Measurements from ENCODE around the gene G0S2.

- TF ChIP-seq RCOR1 (conservative IDR thresholded peaks at IDR 0.05; ENCODE audit: low read depth, low read length), result no peak
- no peak for TF ChIP-seq EZH2 (IDR thresholded peaks at IDR 0.05; ENCODE audit: borderline replicate concordance, control insufficient read depth, low read depth, low read length)
- TF ChIP-seq TBL1XR1 (IDR thresholded peaks at IDR 0.05; ENCODE audit: low read depth, low read length), result no peak
- no peak for TF ChIP-seq NFIC (IDR thresholded peaks at IDR 0.05; ENCODE audit: low read depth, low read length)
- TF ChIP-seq SIX5 (IDR thresholded peaks at IDR 0.05; ENCODE audit: low read depth, low read length, severe bottlenecking), result no peak
- TF ChIP-seq SMC3 (IDR thresholded peaks at IDR 0.05; ENCODE audit: borderline replicate concordance, low read length), result no peak
- no peak for TF ChIP-seq POLR2A (IDR thresholded peaks at IDR 0.05; ENCODE audit: low read depth, low read length)
- TF ChIP-seq SUZ12 (IDR thresholded peaks at IDR 0.05; ENCODE audit: unreplicated experiment), result no peak
- no peak for TF ChIP-seq EP300 (IDR thresholded peaks at IDR 0.05; ENCODE audit: borderline replicate concordance in 1 of 2, control insufficient read depth in 1 of 2, low read depth in 2 of 2, low read length in 2 of 2)
- TF ChIP-seq LARP7 (IDR thresholded peaks at IDR 0.05), result no peak
- TF ChIP-seq ZSCAN29 (IDR thresholded peaks at IDR 0.05), result no peak
- no peak for TF ChIP-seq JUND (IDR thresholded peaks at IDR 0.05; ENCODE audit: low read depth, low read length)
- no peak for TF ChIP-seq E2F4 (IDR thresholded peaks at IDR 0.05; ENCODE audit: low read depth, low read length)
- no peak for TF ChIP-seq SMAD5 (IDR thresholded peaks at IDR 0.05; ENCODE audit: low read depth)
Observed at GRCh38 chr1:209714338-209714737, 39.1 kb downstream of the G0S2 start.

All from GM12878 (cell line).